Measurements from ENCODE around the gene TMEM8B.
"Not testable (repeated sequence)": the region's sequence is repeated elsewhere in the genome, so short reads cannot be mapped to it uniquely, and the experiment has no call there.

TMEM8B gene

DNA sequence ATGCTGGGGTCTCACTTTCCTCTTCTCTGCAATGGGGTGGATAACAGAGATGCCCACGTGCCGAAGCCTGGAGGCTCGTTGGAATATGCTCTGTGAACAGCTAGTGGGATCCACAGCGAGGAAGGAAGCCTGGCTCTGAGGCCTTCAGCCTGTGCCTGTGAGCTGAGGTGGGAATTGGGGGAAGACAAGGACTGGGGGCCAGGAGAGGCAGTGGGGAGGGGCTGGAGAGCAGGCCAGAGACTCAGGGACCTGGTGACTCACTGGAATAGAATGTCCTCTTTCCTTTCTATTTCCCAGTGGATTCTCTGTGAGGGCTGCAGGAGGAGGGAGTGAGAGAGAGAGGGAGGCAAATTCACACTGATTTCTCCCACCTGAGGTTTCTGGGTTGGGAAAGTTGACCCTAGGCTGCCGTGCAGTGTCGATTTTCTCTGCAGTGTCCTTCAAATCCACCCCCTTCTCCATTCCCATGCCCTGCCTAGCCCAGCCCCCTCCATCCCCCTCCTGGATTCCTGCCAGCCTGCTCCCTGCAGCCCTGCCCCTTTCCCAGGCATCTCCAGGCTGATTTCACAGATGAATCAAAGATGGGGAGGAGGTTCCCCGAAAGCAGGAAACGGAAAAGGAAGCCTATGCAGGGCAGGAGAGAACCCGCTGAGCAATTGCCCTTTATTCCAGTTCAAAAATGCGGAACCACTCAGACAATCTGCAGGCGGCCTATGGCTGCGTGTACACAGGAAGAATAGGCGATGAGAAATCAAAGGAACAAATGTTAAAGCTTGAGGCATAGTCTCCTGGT is 78.9 kb downstream of the TMEM8B start:
- peak; percentile 14 for DNase-seq

DNA sequence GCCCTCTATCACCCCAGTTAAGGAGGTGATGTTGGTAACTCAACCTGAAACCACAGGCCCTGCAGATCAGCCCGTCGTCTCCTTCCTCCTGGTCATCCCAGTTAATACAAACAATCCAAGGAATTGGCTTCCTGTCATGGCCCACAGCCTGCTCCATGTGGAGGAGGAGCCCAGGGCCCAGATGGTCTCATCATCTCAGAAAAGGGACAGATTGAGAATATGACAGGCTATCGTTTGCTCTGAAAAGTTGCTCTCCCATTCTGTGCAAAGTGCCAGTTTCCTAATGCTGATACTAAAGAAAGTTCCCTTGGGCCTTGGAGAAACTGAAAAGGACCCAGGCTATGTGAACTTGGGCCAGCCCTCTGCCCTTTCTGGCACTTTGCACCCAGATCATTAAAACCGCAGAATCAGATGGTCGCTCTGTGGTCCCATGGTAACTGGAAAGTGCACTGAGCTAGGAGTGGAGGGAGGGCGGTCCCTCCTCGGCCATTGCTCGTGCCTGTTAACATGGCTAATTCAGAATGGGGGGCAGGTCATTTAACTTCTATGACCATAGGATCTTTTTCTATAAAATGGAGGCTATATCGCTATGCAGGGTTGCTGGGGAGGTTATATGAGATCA is 79.6 kb downstream of the TMEM8B start:
- no peak for DNase-seq

DNA sequence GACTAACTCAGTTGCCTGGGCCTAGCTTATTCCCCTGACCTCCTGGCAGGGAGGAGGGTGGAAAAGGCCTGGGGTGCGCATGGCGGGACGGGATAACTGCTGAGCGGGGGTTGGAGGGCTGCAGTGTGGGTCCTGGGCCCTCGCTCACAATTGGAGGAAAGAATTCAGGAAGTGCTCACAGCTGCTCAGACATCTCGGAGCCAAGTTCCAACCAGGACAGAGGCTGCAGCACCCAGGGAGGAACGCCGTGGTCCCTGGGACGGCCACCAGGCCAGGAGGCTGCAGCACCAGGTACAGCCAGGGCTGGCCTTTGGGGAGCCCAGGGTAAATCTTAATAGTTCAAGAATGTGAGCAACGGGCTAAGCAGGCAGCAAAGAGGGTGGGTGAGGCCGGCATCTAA is 80.2 kb downstream of the TMEM8B start, which contains the start of gene SPAAR:
SPAAR (plus strand) TSS at position 217 of the 400 bp plus-strand sequence. CDS start 974 bp downstream, outside the sequence.
- no peak for DNase-seq

DNA sequence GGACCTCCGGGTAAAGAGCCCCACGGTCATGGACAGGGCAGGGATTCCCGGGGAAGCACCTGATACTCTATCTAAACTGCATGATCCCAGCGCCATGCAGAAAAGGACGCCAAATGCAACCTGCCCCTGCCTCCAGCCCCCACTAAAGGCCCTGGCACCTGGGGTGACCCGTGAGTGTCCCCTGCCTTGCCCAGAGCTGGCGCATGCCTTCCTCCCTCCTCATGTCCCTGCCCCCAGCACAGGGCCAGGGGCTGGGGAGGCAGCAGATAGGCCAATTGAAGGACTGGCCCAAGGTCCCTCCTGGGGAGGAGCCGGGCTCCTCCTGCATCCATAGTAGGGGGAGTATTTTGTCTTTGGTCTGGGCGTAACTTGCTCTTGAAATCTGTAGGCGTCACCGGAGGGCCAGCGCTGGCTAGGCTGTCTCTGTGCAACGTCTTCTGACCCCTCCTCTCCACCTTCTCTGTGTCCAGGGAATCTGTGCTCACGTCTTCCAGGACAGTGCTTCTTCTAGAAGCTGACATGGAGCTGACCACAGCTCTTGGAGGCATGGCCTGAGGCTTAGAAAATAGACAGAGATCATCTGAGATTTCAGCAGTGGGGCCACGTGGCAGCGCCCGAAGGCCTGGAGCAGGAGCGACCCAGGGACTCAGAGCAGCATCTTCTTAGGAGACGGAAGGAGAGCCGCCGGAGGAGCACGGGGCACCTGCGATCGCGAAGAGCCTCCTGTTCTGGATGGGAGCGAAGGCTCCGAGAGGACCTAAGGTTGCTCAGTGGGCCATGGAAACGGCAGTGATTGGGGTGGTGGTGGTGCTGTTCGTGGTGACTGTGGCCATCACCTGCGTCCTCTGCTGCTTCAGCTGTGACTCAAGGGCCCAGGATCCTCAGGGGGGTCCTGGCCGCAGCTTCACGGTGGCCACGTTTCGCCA is 80.9 kb downstream of the TMEM8B start:
- no peak for DNase-seq

DNA sequence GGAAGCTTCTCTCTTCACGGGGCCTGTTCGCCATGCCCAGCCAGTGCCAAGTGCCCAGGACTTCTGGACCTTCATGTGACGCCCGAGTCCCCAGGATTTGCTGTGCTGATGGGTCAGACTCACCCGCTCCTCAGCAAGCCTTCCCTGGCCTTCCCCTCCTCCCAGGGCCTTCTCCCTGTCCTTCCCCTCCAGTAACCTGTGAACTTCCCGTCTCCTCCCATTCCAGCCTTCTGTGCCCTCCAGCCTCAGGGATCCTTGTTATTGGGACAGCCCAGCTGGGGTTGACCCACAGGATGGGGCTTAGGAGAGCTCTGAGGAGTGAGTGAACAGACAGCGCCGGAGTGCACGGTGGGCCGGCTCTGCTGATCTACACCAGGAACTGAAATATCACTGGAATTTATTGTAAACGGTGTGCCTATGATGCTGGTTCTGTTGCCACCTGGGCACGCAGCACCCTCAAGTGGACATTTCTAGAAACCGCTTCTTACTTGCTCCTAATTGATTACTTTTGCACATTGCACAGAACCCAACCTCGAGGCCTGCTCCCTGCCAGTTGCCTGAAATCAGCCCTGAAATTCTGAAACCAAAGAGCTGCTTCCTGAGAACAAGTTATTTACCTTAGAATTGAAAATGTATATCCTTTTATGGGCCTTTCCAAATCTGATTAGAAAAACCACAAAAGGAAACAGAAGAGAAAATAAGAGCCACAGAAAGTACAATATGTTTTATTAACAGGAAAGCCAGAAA is 81.8 kb downstream of the TMEM8B start:
- DNase-seq: peak; percentile 65

DNA sequence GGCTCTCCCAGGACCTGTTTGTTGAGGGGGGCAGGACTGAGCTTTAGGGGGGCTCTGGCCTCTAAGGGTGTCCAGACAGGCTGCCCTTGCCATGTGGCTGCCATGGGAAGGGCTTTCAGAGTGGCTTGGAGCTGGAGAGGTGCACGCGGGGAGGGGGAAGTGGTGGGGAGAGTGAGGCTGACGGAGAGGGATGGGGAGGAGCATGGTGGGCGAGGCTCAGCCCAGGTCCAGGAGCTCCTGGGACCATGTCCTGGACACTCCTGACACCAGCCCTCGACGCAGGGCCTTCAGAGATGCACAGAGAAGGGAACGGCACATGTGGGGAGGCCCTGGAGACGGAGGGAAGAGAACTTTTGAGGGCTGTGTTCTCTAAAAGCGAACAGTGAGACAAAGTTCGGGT is 82.7 kb downstream of the TMEM8B start:
- no peak for DNase-seq

DNA sequence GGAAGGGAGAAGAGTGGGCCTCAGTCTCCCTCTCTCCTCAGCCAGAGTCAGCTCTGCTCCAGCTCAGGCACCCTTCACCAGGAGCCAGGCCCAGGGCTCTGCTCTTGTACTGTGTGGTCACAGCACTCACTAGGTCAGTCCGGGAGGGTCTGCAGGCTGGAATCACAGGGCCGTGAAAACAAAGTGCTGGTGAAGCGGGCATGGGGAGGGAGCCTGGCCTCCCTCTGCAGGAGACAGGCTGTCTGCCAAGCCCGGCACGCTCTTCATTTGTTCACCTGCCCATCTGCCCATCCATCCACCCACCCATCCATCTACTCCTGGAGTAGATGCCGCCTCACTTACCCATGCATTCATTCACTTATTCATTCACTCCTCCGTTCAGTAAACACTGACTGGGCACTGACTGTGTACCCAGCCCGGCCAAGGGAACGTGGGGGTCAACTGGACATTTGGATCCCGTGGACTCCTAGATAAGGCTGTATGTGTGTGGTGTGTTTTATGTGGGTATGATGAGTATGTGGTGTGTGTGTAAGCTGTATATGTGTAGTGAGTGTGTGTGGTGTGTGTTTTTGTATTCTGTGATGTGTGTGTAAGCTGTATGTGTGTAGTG is 83.9 kb downstream of the TMEM8B start:
- DNase-seq: no peak

DNA sequence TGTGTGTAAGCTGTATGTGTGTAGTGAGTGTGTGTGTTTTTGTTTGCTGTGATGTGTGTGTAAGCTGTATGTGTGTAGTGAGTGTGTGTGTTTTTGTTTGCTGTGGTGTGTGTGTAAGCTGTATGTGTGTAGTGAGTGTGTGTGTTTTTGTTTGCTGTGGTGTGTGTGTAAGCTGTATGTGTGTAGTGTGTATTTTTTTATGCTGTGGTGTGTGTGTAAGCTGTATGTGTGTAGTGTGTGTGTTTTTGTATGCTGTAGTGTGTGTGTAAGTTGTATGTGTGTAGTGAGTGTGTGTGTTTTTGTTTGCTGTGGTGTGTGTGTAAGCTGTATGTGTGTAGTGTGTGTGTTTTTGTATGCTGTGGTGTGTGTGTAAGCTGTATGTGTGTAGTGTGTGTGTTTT is 84.4 kb downstream of the TMEM8B start:
- DNase-seq: not testable (repeated sequence)

DNA sequence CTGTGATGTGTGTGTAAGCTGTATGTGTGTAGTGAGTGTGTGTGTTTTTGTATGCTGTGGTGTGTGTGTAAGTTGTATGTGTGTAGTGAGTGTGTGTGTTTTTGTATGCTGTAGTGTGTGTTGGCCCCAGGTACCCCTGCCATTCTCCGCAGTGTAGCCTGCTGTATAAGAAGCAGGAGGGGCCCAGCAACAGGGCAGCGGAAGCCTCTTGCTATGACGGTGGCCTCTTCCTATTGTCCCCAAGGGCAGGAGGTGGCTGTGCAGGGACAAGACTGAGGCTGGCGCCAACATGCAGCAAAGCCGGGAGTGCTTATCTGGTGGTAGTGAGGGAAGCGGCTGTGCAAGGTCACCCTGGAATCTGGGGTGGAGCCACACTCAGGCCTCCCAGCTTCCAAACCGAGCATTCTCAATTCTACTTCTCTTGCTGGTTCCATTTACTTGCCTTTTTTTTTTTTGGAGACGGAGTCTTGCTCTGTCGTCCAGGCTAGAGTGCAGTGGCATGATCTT is 85.3 kb downstream of the TMEM8B start:
- DNase-seq: peak; percentile 22

All from CD4-positive, alpha-beta T cell treated with Interleukin-10 for 1 hour (primary cell).